GM12878 (cell line): ENCODE measurements around the gene DUOX2. TPM values are rescaled to one million over a fixed set of nuclear protein-coding genes. Genes with fewer than 3 reads are reported as not detected.

Source experiments
- ATAC-seq: fragments of 200-7000 bp; cut with Tn5 transposase; 3 replicates; pipeline ENCODE4 v1.9.1; 2020; ENCODE audit warnings: mild to moderate bottlenecking, moderate library complexity
- BruUV-seq: library from RNA; stranded (reverse); fragments of 400-500 nt; replicated peaks from 2 replicates; lab custom pipeline; 2021; lab: Mats Ljungman, UMichigan
- CTCF ChIA-PET: fragments of 300-600 bp; sonication (Branson Sonifier 250); formaldehyde crosslinking; extraction: SDS; loops from one replicate; lab custom pipeline; 2021; ENCODE audit warnings: inconsistent platforms; lab: Yijun Ruan, JAX
- POLR2A ChIA-PET: fragments of 350-600 bp; formaldehyde crosslinking; extraction: SDS; loops from one replicate; lab custom pipeline; 2021; ENCODE audit warnings: inconsistent platforms; lab: Charles Lee
- RAD21 ChIA-PET: fragments of 300-600 bp; sonication (Branson Sonifier 250); formaldehyde crosslinking; loops from one replicate; lab custom pipeline; 2023; ENCODE audit warnings: antibody characterized with exemption; ENCODE audit not compliant: unreplicated experiment; lab: Charles Lee
- SMC1A ChIA-PET: fragments of 300-600 bp; sonication (Branson Sonifier 250); formaldehyde crosslinking; loops from one replicate; lab custom pipeline; 2023; ENCODE audit not compliant: unreplicated experiment, uncharacterized antibody; lab: Charles Lee
- DNase-seq: peaks from one replicate; pipeline ENCODE4 v3.0.0-alpha.2; 2011; ENCODE audit warnings: low read depth, low spot score
- FAIRE-seq: peaks from 3 replicates; lab custom pipeline; 2011; peaks lifted over from hg19 to GRCh38; lab: Jason Lieb, UNC
- H2AFZ ChIP-seq: 2 replicates; pipeline ENCODE4 v1.6.0; 2011; ENCODE audit warnings: low read depth, low read length, control low read depth; ENCODE audit not compliant: control insufficient read depth
- H3K27ac ChIP-seq: 2 replicates; pipeline ENCODE4 v1.5.1; 2011; ENCODE audit warnings: control low read depth; ENCODE audit not compliant: control insufficient read depth, insufficient read depth
- H3K27me3 ChIP-seq, 2 experiments: replicated peaks in 1 of 2; 2 replicates each; pipeline versions ENCODE4 v1.6.0 to v1.6.1; 2011; ENCODE audit warnings: low read length in 1 of 2; ENCODE audit not compliant: control insufficient read depth in 2 of 2, insufficient read depth in 2 of 2
- H3K36me3 ChIP-seq, 2 experiments: 2 replicates each; pipeline ENCODE4 v1.5.1; 2011; ENCODE audit warnings: low read length in 1 of 2; ENCODE audit not compliant: control insufficient read depth in 2 of 2, insufficient read depth in 2 of 2
- H3K4me1 ChIP-seq: 2 replicates; pipeline ENCODE4 v1.6.1; 2011; ENCODE audit warnings: mild to moderate bottlenecking, low read length, moderate library complexity, mixed read lengths; ENCODE audit not compliant: control insufficient read depth, insufficient read depth
- H3K4me2 ChIP-seq: 2 replicates; pipeline ENCODE4 v1.6.0; 2011; ENCODE audit warnings: control low read depth; ENCODE audit not compliant: control insufficient read depth, insufficient read depth
- H3K4me3 ChIP-seq: fragments of 200-600 bp; sonication (generic); 2 replicates; pipeline ENCODE4 v1.5.1; 2016
- H3K79me2 ChIP-seq: 2 replicates; pipeline ENCODE4 v1.6.0; 2011; ENCODE audit warnings: low read length; ENCODE audit not compliant: control insufficient read depth, insufficient read depth
- H3K9ac ChIP-seq: 2 replicates; pipeline ENCODE4 v1.8.0; 2011; ENCODE audit warnings: low read length, control low read depth, mixed read lengths; ENCODE audit not compliant: control insufficient read depth, insufficient read depth
- H3K9me3 ChIP-seq: replicated peaks from 3 replicates; pipeline ENCODE4 v1.5.1; 2011; ENCODE audit warnings: mild to moderate bottlenecking, low read length; ENCODE audit not compliant: control insufficient read depth, insufficient read depth
- H4K20me1 ChIP-seq: 2 replicates; pipeline ENCODE4 v1.6.0; 2011; ENCODE audit not compliant: control insufficient read depth, insufficient read depth
- BCL3 ChIP-seq: IDR thresholded peaks from 2 replicates; pipeline ENCODE4 v1.6.1; 2011; ENCODE audit warnings: borderline replicate concordance, low read depth, mild to moderate bottlenecking, moderate library complexity, low read length; ENCODE audit not compliant: insufficient read depth, poor library complexity, severe bottlenecking
- CEBPB ChIP-seq, 2 experiments: fragments of 150-350 bp in 1 of 2; IDR thresholded peaks; 2 replicates each; pipeline ENCODE4 v1.6.1; 2012 to 2014; ENCODE audit warnings: low read depth in 2 of 2, low read length in 2 of 2, borderline replicate concordance in 1 of 2, inconsistent platforms in 1 of 2
- CTCF ChIP-seq, 3 experiments: IDR thresholded peaks in 2 of 3; conservative IDR thresholded peaks in 1 of 3; 2 replicates each; pipeline ENCODE4 v1.5.1; 2011; ENCODE audit warnings: low read depth in 3 of 3, low read length in 3 of 3, mild to moderate bottlenecking in 3 of 3, control low read depth in 2 of 3, moderate library complexity in 2 of 3, inconsistent platforms in 1 of 3, mixed read lengths in 1 of 3; ENCODE audit not compliant: control insufficient read depth in 2 of 3, insufficient read depth in 1 of 3; ENCODE audit errors: extremely low read depth in 1 of 3
- RB1 ChIP-seq: fragments of 450-650 bp; formaldehyde crosslinking; IDR thresholded peaks from 2 replicates; pipeline ENCODE4 v1.6.1; 2017; ENCODE audit warnings: mild to moderate bottlenecking, borderline replicate concordance
- RELB ChIP-seq: fragments of 450-650 bp; IDR thresholded peaks from 2 replicates; pipeline ENCODE4 v1.6.1; 2017; ENCODE audit warnings: low read depth, mild to moderate bottlenecking, moderate library complexity
- SRF ChIP-seq, 2 experiments: IDR thresholded peaks; 2 replicates each; pipeline ENCODE4 v1.6.1; 2011; ENCODE audit warnings: low read depth in 2 of 2, low read length in 2 of 2, mild to moderate bottlenecking in 1 of 2, moderate library complexity in 1 of 2
- ZBTB33 ChIP-seq: fragments of 450-650 bp; IDR thresholded peaks from 2 replicates; pipeline ENCODE4 v1.6.1; 2017; ENCODE audit warnings: mild to moderate bottlenecking
- WGBS: methylation state at CpG from one replicate; pipeline ENCODE4 v1.1.6; 2016; ENCODE audit warnings: low lambda C conversion rate; ENCODE audit not compliant: insufficient replicate concordance, insufficient coverage; ENCODE audit errors: missing lambda C conversion rate; 5-methylcytosine and 5-hydroxymethylcytosine counted together
- in situ Hi-C: fragments of 300-500 bp; cut with MboI; formaldehyde crosslinking; loops from 9 replicates; pipeline ENCODE4 v1.14.3; 2018; ENCODE audit warnings: mixed read lengths
- intact Hi-C: fragments of 100-400 bp; cut with micrococcal nuclease; formaldehyde crosslinking; loops from one replicate; pipeline ENCODE4 v1.14.2; 2022; ENCODE audit not compliant: unreplicated experiment
- polyA plus RNA-seq, 11 experiments: library from polyadenylated mRNA; depleted of rRNA in 4 of 11; unstranded in 6 of 11; stranded (reverse) in 5 of 11; fragments of >200 nt; fragmentation: Nextera tagmentation in 4 of 11; fragmentation: Illumina TruSeq in 1 of 11; extraction: Ambion mirVana in 4 of 11; extraction: Trizol in 1 of 11; gene quantifications; 1 replicate in 1 of 11; 2 replicates in 10 of 11; pipeline versions ENCODE4 v1.2.1 to v1.2.3, GENCODE V29; 2011 to 2016; ENCODE audit warnings: inconsistent platforms in 2 of 11, missing spikeins in 2 of 11, low read depth in 1 of 11
- total RNA-seq, 4 experiments: library from RNA; depleted of rRNA in 3 of 4; stranded (reverse); fragments of >200 nt in 3 of 4; fragmentation: Illumina TruSeq in 1 of 4; extraction: Trizol in 1 of 4; gene quantifications; 2 replicates each; pipeline versions ENCODE4 v1.2.1 to v1.2.3, GENCODE V29; 2013 to 2021

Gene DUOX2
- total and polyA plus RNA-seq, 10 of the 15 experiments (the other 5 are each of a cell fraction or from before 2014, with no cell fraction given): 0.05 TPM; not detected in 9

- TF ChIP-seq BCL3 (no peak), SRF (IDR thresholded peaks at IDR 0.05; ENCODE audit: low read depth in 2 of 2, low read length in 2 of 2) (no peak), RELB (no peak)
These were observed 2.4 kb downstream of the DUOX2 start (continued) for GRCh38 chr15:45111390-45112142.

GRCh38 chr15:45110256-45110820 is 3.6 kb downstream of the DUOX2 start:
- POLR2A ChIA-PET: no interaction called here
- Histone ChIP-seq H3K4me1 (no peaks in the 10 kb centered on the region; the same call in 1 of the 2 replicates), H3K27me3 (peaks cover 21 to 27% of the 10 kb centered on the region in 2 experiments), H3K4me2 (no peak overlapping the region), H3K4me3 (no peak overlapping the region), H3K9me3 (no peaks in the 10 kb centered on the region), H2AFZ (no peak overlapping the region), H4K20me1 (no peaks in the 10 kb centered on the region), H3K36me3 (no peaks in the 10 kb centered on the region), H3K9ac (no peak overlapping the region), H3K79me2 (no peaks in the 10 kb centered on the region), H3K27ac (no peak overlapping the region)
- FAIRE-seq: peak; percentile 13
- in situ Hi-C loops (loop anchor here (10.0 kb wide), 1 partner anchor 64 kb away; no protein-coding TSS in a partner anchor), intact Hi-C loops (no loop called here)
- TF ChIP-seq ZBTB33: no peak
- TF ChIP-seq CTCF (IDR thresholded peaks at IDR 0.05 in 2 of 3, conservative IDR thresholded peaks at IDR 0.05 in 1 of 3; ENCODE audit: control insufficient read depth in 2 of 3, extremely low read depth in 1 of 3, insufficient read depth in 1 of 3, low read depth in 3 of 3, low read length in 3 of 3): peak in 2 of 3 experiments; percentile 12 to 20; a peak in 2 of 6 replicates
- TF ChIP-seq CEBPB (IDR thresholded peaks at IDR 0.05; ENCODE audit: borderline replicate concordance in 1 of 2, low read depth in 2 of 2, low read length in 2 of 2): no peak
- TF ChIP-seq RB1: no peak
- RAD21 ChIA-PET: interaction anchor here (1.2 kb wide), 1 partner anchor 8 kb away, joined by 3 read pairs; no protein-coding TSS in a partner anchor
- 26% methylated on average over 11 of the region's 11 CpGs for WGBS
- SMC1A ChIA-PET: no interaction called here
- no TSS peak for BruUV-seq
- ATAC-seq: no peak
- DNase-seq: no peak
- CTCF ChIA-PET: interaction anchor here (0.6 to 2.8 kb wide), 4 partner anchors 8 to 17 kb away, joined by 4 to 14 read pairs (median 4); no protein-coding TSS in a partner anchor
